ENCODE results near the gene LHX1.

- TF ChIP-seq, protein P1, sequence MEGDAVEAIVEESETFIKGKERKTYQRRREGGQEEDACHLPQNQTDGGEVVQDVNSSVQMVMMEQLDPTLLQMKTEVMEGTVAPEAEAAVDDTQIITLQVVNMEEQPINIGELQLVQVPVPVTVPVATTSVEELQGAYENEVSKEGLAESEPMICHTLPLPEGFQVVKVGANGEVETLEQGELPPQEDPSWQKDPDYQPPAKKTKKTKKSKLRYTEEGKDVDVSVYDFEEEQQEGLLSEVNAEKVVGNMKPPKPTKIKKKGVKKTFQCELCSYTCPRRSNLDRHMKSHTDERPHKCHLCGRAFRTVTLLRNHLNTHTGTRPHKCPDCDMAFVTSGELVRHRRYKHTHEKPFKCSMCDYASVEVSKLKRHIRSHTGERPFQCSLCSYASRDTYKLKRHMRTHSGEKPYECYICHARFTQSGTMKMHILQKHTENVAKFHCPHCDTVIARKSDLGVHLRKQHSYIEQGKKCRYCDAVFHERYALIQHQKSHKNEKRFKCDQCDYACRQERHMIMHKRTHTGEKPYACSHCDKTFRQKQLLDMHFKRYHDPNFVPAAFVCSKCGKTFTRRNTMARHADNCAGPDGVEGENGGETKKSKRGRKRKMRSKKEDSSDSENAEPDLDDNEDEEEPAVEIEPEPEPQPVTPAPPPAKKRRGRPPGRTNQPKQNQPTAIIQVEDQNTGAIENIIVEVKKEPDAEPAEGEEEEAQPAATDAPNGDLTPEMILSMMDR (IDR thresholded peaks at IDR 0.05), result no peak
- TF ChIP-seq EP300 (IDR thresholded peaks at IDR 0.05) (no peak), POLR2AphosphoS5 (IDR thresholded peaks at IDR 0.05) (no peak)
Observed at GRCh38 chr17:36920032-36921005, 17.0 kb upstream of the LHX1 start.
